PC-9 (cell line): ENCODE results near the gene CCDC141. TPM values are rescaled to one million over a fixed set of nuclear protein-coding genes. Genes with fewer than 3 reads are reported as not detected.

Experiments
- BruUV-seq: library from RNA; stranded (reverse); fragments of 400-500 nt; replicated peaks from 2 replicates; lab custom pipeline; 2021; lab: Mats Ljungman, UMichigan
- CTCF ChIA-PET: fragments of 300-600 bp; sonication (Branson Sonifier 250); formaldehyde crosslinking; loops from one replicate; lab custom pipeline; 2022; ENCODE audit warnings: antibody characterized with exemption; lab: Charles Lee
- POLR2A ChIA-PET: fragments of 300-600 bp; sonication (Branson Sonifier 250); formaldehyde crosslinking; loops from one replicate; lab custom pipeline; 2022; ENCODE audit warnings: antibody characterized with exemption; ENCODE audit not compliant: unreplicated experiment; lab: Charles Lee
- DNase-seq, 2 experiments: peaks; one replicate each; pipeline versions ENCODE4 v3.0.0 to v3.0.0-alpha.2; 2015 to 2022; ENCODE audit warnings: mixed read lengths in 1 of 2
- H2AFZ ChIP-seq: fragments of 200-600 bp; sonication (generic); 2 replicates; pipeline ENCODE4 v1.8.1; 2017; ENCODE audit warnings: antibody characterized with exemption
- H3F3A ChIP-seq: fragments of 200-600 bp; sonication (generic); 2 replicates; pipeline ENCODE4 v1.8.1; 2017; ENCODE audit warnings: antibody characterized with exemption, mild to moderate bottlenecking, low read depth; ENCODE audit not compliant: insufficient read depth
- H3K27ac ChIP-seq: fragments of 200-600 bp; sonication (generic); 2 replicates; pipeline ENCODE4 v1.6.1; 2016; ENCODE audit warnings: mixed run types
- H3K27me3 ChIP-seq: fragments of 200-600 bp; sonication (generic); 2 replicates; pipeline ENCODE4 v1.6.1; 2016; ENCODE audit warnings: low read depth, mixed run types; ENCODE audit not compliant: insufficient read depth
- H3K36me3 ChIP-seq: fragments of 200-600 bp; sonication (generic); 2 replicates; pipeline ENCODE4 v1.6.1; 2016; ENCODE audit warnings: low read depth, mixed run types
- H3K4me1 ChIP-seq: fragments of 200-600 bp; sonication (generic); replicated peaks from 2 replicates; pipeline ENCODE4 v1.6.1; 2016; ENCODE audit warnings: mixed run types; ENCODE audit not compliant: insufficient read depth
- H3K4me2 ChIP-seq: fragments of 200-600 bp; sonication (generic); 2 replicates; pipeline ENCODE4 v1.6.1; 2017; ENCODE audit warnings: mixed run types
- H3K4me3 ChIP-seq: fragments of 200-600 bp; sonication (generic); 2 replicates; pipeline ENCODE4 v1.6.1; 2016; ENCODE audit warnings: mixed run types
- H3K79me2 ChIP-seq: fragments of 200-600 bp; sonication (generic); 2 replicates; pipeline ENCODE4 v1.6.1; 2017; ENCODE audit warnings: low read depth, mixed run types
- H3K9me2 ChIP-seq: fragments of 200-600 bp; sonication (generic); 2 replicates; pipeline ENCODE4 v1.8.1; 2017; ENCODE audit warnings: mild to moderate bottlenecking; ENCODE audit not compliant: insufficient read depth
- H3K9me3 ChIP-seq: fragments of 200-600 bp; sonication (generic); 2 replicates; pipeline ENCODE4 v1.8.1; 2016; ENCODE audit warnings: low read depth; ENCODE audit not compliant: insufficient read depth
- H4K20me1 ChIP-seq: fragments of 200-600 bp; sonication (generic); 2 replicates; pipeline ENCODE4 v1.8.1; 2017; ENCODE audit not compliant: insufficient read depth
- CTCF ChIP-seq: fragments of 200-600 bp; sonication (generic); conservative IDR thresholded peaks from 2 replicates; pipeline ENCODE4 v1.6.1; 2017; ENCODE audit warnings: mixed run types, antibody characterized with exemption, mild to moderate bottlenecking, moderate library complexity
- EZH2 ChIP-seq: fragments of 200-600 bp; sonication (generic); IDR thresholded peaks from 2 replicates; pipeline ENCODE4 v1.8.0; 2017; ENCODE audit warnings: antibody characterized with exemption, low read depth
- intact Hi-C: fragments of 100-400 bp; cut with micrococcal nuclease; formaldehyde crosslinking; loops from one replicate; pipeline ENCODE4 v1.10.0; 2022; ENCODE audit not compliant: unreplicated experiment
- total RNA-seq: library from RNA; stranded (reverse); gene quantifications from 2 replicates; pipeline ENCODE4 v1.2.3, GENCODE V29; 2021

CCDC141 gene
- total RNA-seq, 1 experiment from 2014 or later: not detected

DNA sequence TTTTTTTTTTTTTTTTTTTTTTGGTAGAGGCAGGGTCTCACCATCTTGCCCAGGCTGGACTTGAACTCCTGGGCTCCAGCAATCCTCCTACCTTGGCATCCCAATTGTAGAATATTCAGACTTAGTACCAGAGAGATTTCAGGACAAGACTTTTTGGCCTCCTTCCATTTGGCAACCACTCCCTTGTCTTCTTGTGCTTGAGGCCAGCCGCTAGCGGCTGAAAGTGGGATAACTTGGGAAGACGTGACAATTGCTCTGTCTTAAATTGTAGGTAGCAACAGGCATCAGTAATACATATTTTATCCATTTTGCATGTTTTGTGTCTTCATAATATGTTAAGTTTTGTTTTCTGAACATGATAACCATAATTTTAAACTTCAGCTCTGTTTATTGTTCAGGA is 189.4 kb downstream of the CCDC141 start:
- H3K4me1 ChIP-seq: peaks cover 15% of the 10 kb centered on the region
- intact Hi-C loops: no loop called here
- H2AFZ ChIP-seq: no peak overlapping the region
- no peak for DNase-seq
- H3K4me3 ChIP-seq: no peak overlapping the region
- TF ChIP-seq CTCF: no peak
- TF ChIP-seq EZH2: no peak
- H3F3A ChIP-seq: peaks cover 14% of the 10 kb centered on the region
- no peaks in the 10 kb centered on the region; the same call in 1 of the 2 replicates for H3K9me2 ChIP-seq
- no peaks in the 10 kb centered on the region for H4K20me1 ChIP-seq
- H3K36me3 ChIP-seq: no peaks in the 10 kb centered on the region
- H3K79me2 ChIP-seq: no peaks in the 10 kb centered on the region
- CTCF ChIA-PET: no interaction called here
- H3K4me2 ChIP-seq: no peak overlapping the region
- H3K27ac ChIP-seq: no peak overlapping the region
- POLR2A ChIA-PET: no interaction called here
- BruUV-seq: no TSS peak
- H3K9me3 ChIP-seq: no peaks in the 10 kb centered on the region; the same call in 1 of the 2 replicates
- H3K27me3 ChIP-seq: no peaks in the 10 kb centered on the region

DNA sequence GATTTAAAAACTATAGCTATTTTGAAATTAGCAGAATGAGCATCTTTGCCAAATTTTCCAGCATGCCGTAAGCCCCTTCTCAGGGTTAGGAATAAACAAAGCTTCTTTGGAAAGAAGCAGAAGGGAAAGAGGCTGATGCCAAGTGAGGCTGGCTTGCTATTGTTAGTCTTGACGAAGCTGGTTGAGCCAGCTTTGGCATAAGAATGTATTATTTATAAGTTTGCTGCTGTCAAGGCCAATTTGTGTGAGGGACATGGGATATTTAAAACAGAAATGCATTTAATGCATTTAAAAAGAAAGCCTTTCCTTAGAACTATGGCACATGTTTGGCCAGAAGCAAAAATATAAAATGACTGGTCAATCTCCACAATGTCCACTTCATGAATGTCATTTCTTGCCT is 190.2 kb downstream of the CCDC141 start:
- Histone ChIP-seq H3K36me3 (no peaks in the 10 kb centered on the region), H3K9me3 (no peaks in the 10 kb centered on the region; the same call in 1 of the 2 replicates), H3K4me1 (peaks cover 13% of the 10 kb centered on the region), H3K4me3 (no peak overlapping the region), H4K20me1 (no peaks in the 10 kb centered on the region), H3K9me2 (no peaks in the 10 kb centered on the region; the same call in 1 of the 2 replicates), H3F3A (peaks cover 6% of the 10 kb centered on the region), H3K27me3 (no peaks in the 10 kb centered on the region), H3K4me2 (no peak overlapping the region), H3K27ac (no peak overlapping the region), H2AFZ (no peak overlapping the region), H3K79me2 (no peaks in the 10 kb centered on the region)
- ChIA-PET POLR2A (no interaction called here), CTCF (interaction anchor here (0.9 kb wide), 1 partner anchor 84 kb away, joined by 3 read pairs; no protein-coding TSS in a partner anchor)
- BruUV-seq: no TSS peak
- TF ChIP-seq EZH2: no peak
- TF ChIP-seq CTCF: no peak
- no peak for DNase-seq
- intact Hi-C loops: no loop called here

GRCh38 chr2:178858896-178859625 is 190.9 kb downstream of the CCDC141 start:
- no peak for TF ChIP-seq EZH2
- no peak for TF ChIP-seq CTCF
- Histone ChIP-seq H2AFZ (peak overlapping the region; percentile 37), H3K27me3 (no peaks in the 10 kb centered on the region), H3K27ac (no peak overlapping the region), H4K20me1 (no peaks in the 10 kb centered on the region), H3K9me3 (no peaks in the 10 kb centered on the region; the same call in 1 of the 2 replicates), H3K36me3 (no peaks in the 10 kb centered on the region), H3K4me3 (no peak overlapping the region), H3K79me2 (no peaks in the 10 kb centered on the region), H3K4me2 (no peak overlapping the region), H3F3A (no peaks in the 10 kb centered on the region), H3K4me1 (peaks cover 10% of the 10 kb centered on the region), H3K9me2 (no peaks in the 10 kb centered on the region)
- ChIA-PET CTCF (interaction anchor here (0.9 kb wide), 1 partner anchor 85 kb away, joined by 3 read pairs; no protein-coding TSS in a partner anchor), POLR2A (no interaction called here)
- BruUV-seq: no TSS peak
- no peak for DNase-seq
- intact Hi-C loops: no loop called here
